Activated T-helper 1 cell treated with anti-CD3 and anti-CD28 coated beads, Interleukin-2, amount 50 U/mL, for 16 hours (primary cell): Measurements from ENCODE around the gene SIX1.

Experiments
- DNase-seq, 2 donors: peaks; one replicate each; pipeline ENCODE4 v3.0.0-alpha.2; 2020; ENCODE audit warnings: low read depth in 1 of 2, low spot score in 1 of 2

Gene SIX1

GRCh38 chr14:60648934-60649874, at the start of gene SIX1:
TSS of gene SIX1 (minus strand) at chr14:60649477. CDS start at chr14:60649189, 288 bp downstream.
- DNase-seq = no peak

GRCh38 chr14:60695327-60695726, 46.0 kb upstream of the SIX1 start:
- no peak for DNase-seq

GRCh38 chr14:60691383-60692113, 42.3 kb upstream of the SIX1 start:
- no peak for DNase-seq

- no peak for DNase-seq
Measured at GRCh38 chr14:60686865-60687264, 37.6 kb upstream of the SIX1 start.

- no peak for DNase-seq
Measured at GRCh38 chr14:60684203-60684602, 34.9 kb upstream of the SIX1 start.

GRCh38 chr14:60681271-60681670, 32.0 kb upstream of the SIX1 start:
- no peak for DNase-seq

GRCh38 chr14:60680511-60680910, 31.2 kb upstream of the SIX1 start:
- no peak for DNase-seq

- DNase-seq = no peak
Measured at GRCh38 chr14:60679566-60680258, 30.4 kb upstream of the SIX1 start.

GRCh38 chr14:60677701-60678100, 28.4 kb upstream of the SIX1 start:
- DNase-seq = no peak

- DNase-seq = no peak
Measured at GRCh38 chr14:60670989-60671388, 21.7 kb upstream of the SIX1 start.

- DNase-seq = no peak
Measured at GRCh38 chr14:60668431-60669112, 19.3 kb upstream of the SIX1 start.

- DNase-seq = no peak
Measured at GRCh38 chr14:60665177-60665550, 15.9 kb upstream of the SIX1 start.

- DNase-seq = no peak
Measured at GRCh38 chr14:60662982-60663381, 13.7 kb upstream of the SIX1 start.

- no peak for DNase-seq
Measured at GRCh38 chr14:60661721-60662120, 12.4 kb upstream of the SIX1 start.

GRCh38 chr14:60658909-60659585, 9.8 kb upstream of the SIX1 start:
- no peak for DNase-seq

GRCh38 chr14:60658211-60658690, 9.0 kb upstream of the SIX1 start:
- DNase-seq = no peak

GRCh38 chr14:60657456-60658210, 8.4 kb upstream of the SIX1 start:
- DNase-seq = no peak

GRCh38 chr14:60656686-60657455, 7.6 kb upstream of the SIX1 start:
- DNase-seq = no peak
